Endometrium (tissue), 2 donors: ENCODE data around the gene TROAP.
"Not testable (repeated sequence)": the region's sequence is repeated elsewhere in the genome, so short reads cannot be mapped to it uniquely, and the experiment has no call there.

ENCODE experiments used
- FAIRE-seq: peaks from 2 replicates; lab custom pipeline; 2012; peaks lifted over from hg19 to GRCh38; lab: Jason Lieb, UNC
- donor health status: control.
- donor health status: control.

The TROAP gene

GRCh38 chr12:49369411-49370145 is 46.5 kb downstream of the TROAP start:
- no peak for FAIRE-seq

DNA sequence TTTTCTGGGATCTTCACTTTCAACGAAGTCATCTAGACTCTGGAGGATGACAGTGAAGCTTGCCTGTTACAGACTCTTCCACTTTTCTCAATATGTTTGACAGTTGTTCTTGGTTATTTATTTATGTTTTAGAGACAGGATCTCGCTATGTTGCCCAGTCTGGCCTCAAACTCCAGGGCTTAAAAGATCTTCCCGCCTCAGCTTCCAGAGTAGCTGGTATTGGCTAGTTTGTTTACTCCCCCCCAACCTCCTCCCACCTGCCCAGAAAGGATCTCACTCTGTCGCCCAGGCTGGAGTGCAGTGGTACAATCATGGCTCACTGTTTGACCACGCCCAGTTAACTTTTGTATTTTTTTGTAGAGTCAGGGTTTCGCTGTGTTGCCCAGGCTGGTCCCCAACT is 47.5 kb downstream of the TROAP start:
- no peak for FAIRE-seq

DNA sequence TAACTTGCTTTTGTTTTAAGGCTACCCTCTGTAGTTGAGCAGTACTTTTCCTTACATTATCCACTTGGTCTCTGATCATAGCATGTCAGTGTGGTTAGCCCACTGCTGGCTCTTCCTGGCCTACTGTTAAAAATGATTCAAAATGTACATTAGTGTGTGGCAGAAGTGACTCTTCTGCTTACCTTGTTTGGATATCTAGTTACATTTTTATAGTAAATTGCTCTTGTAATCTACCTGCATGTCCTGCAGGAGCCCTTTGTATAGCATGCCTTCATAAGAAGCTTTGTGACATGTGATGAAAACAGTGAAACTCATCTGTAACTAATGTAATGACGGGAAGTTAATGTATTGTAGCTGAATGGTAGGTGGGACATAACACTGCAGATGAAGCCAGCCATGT is 52.4 kb downstream of the TROAP start:
- no peak for FAIRE-seq

GRCh38 chr12:49377386-49377785 is 54.3 kb downstream of the TROAP start:
- no peak for FAIRE-seq

GRCh38 chr12:49380184-49380583 is 57.1 kb downstream of the TROAP start:
- not testable (repeated sequence) for FAIRE-seq
